Measurements from ENCODE around the gene SEMA7A.

Gene SEMA7A

GRCh38 chr15:74386496-74387140, 47.1 kb downstream of the SEMA7A start:
- no peak for DNase-seq

- no peak for DNase-seq
Observed at GRCh38 chr15:74385733-74386132, 48.0 kb downstream of the SEMA7A start.

- peak; percentile 62 to 85 for DNase-seq
Observed at GRCh38 chr15:74384881-74385643, 48.7 kb downstream of the SEMA7A start.

GRCh38 chr15:74384566-74384880, 49.2 kb downstream of the SEMA7A start:
- DNase-seq = no peak

GRCh38 chr15:74383695-74384565, 49.8 kb downstream of the SEMA7A start:
- peak; percentile 54 to 81 for DNase-seq

- DNase-seq = no peak
Observed at GRCh38 chr15:74383286-74383685, 50.5 kb downstream of the SEMA7A start.

GRCh38 chr15:74382004-74382816, 51.5 kb downstream of the SEMA7A start:
- peak; percentile 78 to 79 for DNase-seq

GRCh38 chr15:74381481-74381880, 52.3 kb downstream of the SEMA7A start:
- DNase-seq = no peak

GRCh38 chr15:74381190-74381453, 52.6 kb downstream of the SEMA7A start:
- DNase-seq = no peak

GRCh38 chr15:74380361-74381189, 53.2 kb downstream of the SEMA7A start:
- DNase-seq = no peak

- no peak for DNase-seq
Observed at GRCh38 chr15:74378848-74379247, 54.9 kb downstream of the SEMA7A start.

- DNase-seq = no peak
Observed at GRCh38 chr15:74377831-74378766, 55.7 kb downstream of the SEMA7A start.

GRCh38 chr15:74376825-74377581, 56.8 kb downstream of the SEMA7A start:
- DNase-seq = no peak

- no peak for DNase-seq
Observed at GRCh38 chr15:74376226-74376625, 57.5 kb downstream of the SEMA7A start.

- DNase-seq = peak; percentile 83 to 88
Observed at GRCh38 chr15:74375303-74375693, 58.5 kb downstream of the SEMA7A start.

- DNase-seq = no peak
Observed at GRCh38 chr15:74374648-74375302, 59.0 kb downstream of the SEMA7A start.

- DNase-seq = peak; percentile 95 to 96
Observed at GRCh38 chr15:74373731-74374647, 59.8 kb downstream of the SEMA7A start.

GRCh38 chr15:74373056-74373650, 60.6 kb downstream of the SEMA7A start:
- DNase-seq = no peak
